ENCODE measurements around the gene CETN3.
"Not testable (repeated sequence)": the region's sequence is repeated elsewhere in the genome, so short reads cannot be mapped to it uniquely, and the experiment has no call there.

Gene CETN3

GRCh38 chr5:90356176-90356575 lies 53.4 kb downstream of the CETN3 start:
- TF ChIP-seq CTCF (IDR thresholded peaks at IDR 0.05; ENCODE audit: low read depth, low read length, missing control alignments): no peak

GRCh38 chr5:90355635-90356034 lies 53.9 kb downstream of the CETN3 start:
- no peak for TF ChIP-seq CTCF (IDR thresholded peaks at IDR 0.05; ENCODE audit: low read depth, low read length, missing control alignments)
- no peak overlapping the region for H3K4me3 ChIP-seq (ENCODE audit: low read depth, low read length)
- DNase-seq (ENCODE audit: low read depth): no peak

More at GRCh38 chr5:90356176-90356575, 53.4 kb downstream of the CETN3 start:
- H3K4me3 ChIP-seq (ENCODE audit: low read depth, low read length): no peak overlapping the region
- DNase-seq (ENCODE audit: low read depth): no peak

GRCh38 chr5:90353254-90353653 lies 56.3 kb downstream of the CETN3 start:
- TF ChIP-seq CTCF (IDR thresholded peaks at IDR 0.05; ENCODE audit: low read depth, low read length, missing control alignments): no peak
- DNase-seq (ENCODE audit: low read depth): no peak

GRCh38 chr5:90351101-90351500 lies 58.5 kb downstream of the CETN3 start:
- H3K4me3 ChIP-seq (ENCODE audit: low read depth, low read length): no peak overlapping the region
- no peak for TF ChIP-seq CTCF (IDR thresholded peaks at IDR 0.05; ENCODE audit: low read depth, low read length, missing control alignments)
- no peak for DNase-seq (ENCODE audit: low read depth)

More at GRCh38 chr5:90353254-90353653, 56.3 kb downstream of the CETN3 start:
- H3K4me3 ChIP-seq (ENCODE audit: low read depth, low read length): no peak overlapping the region

GRCh38 chr5:90347462-90347861 lies 62.1 kb downstream of the CETN3 start:
- no peak overlapping the region for H3K4me3 ChIP-seq (ENCODE audit: low read depth, low read length)
- no peak for TF ChIP-seq CTCF (IDR thresholded peaks at IDR 0.05; ENCODE audit: low read depth, low read length, missing control alignments)
- DNase-seq (ENCODE audit: low read depth): no peak

GRCh38 chr5:90345684-90346083 lies 63.9 kb downstream of the CETN3 start:
- no peak overlapping the region for H3K4me3 ChIP-seq (ENCODE audit: low read depth, low read length)
- DNase-seq (ENCODE audit: low read depth): no peak
- no peak for TF ChIP-seq CTCF (IDR thresholded peaks at IDR 0.05; ENCODE audit: low read depth, low read length, missing control alignments)

GRCh38 chr5:90344689-90345088 lies 64.9 kb downstream of the CETN3 start:
- DNase-seq (ENCODE audit: low read depth): no peak
- TF ChIP-seq CTCF (IDR thresholded peaks at IDR 0.05; ENCODE audit: low read depth, low read length, missing control alignments): no peak
- H3K4me3 ChIP-seq (ENCODE audit: low read depth, low read length): no peak overlapping the region

GRCh38 chr5:90343731-90344130 lies 65.8 kb downstream of the CETN3 start:
- not testable (repeated sequence) for H3K4me3 ChIP-seq (ENCODE audit: low read depth, low read length); DNase-seq (ENCODE audit: low read depth)

Data from GM12864 (cell line).